ENCODE measurements around the gene SMIM12.

DNA sequence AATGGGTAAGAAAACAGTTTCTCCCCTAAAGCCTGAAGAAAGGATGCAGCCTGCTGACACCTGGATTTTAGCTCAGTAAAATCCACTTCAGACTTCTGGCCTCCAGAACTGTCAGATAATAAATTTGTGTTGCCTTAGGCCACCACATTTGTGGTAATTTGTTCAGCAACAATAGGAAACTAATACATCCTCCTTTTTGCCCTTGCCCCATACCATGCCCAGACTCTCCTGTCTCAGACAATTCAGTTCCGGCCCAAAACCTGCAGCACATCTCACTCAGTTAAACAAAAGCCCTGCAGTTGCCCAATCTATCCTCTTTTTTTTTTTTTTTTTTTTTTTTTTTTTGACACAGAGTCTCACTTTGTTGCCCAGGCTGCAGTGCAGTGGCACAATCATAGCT is 25.8 kb downstream of the SMIM12 start:
- TF ChIP-seq, protein P1, sequence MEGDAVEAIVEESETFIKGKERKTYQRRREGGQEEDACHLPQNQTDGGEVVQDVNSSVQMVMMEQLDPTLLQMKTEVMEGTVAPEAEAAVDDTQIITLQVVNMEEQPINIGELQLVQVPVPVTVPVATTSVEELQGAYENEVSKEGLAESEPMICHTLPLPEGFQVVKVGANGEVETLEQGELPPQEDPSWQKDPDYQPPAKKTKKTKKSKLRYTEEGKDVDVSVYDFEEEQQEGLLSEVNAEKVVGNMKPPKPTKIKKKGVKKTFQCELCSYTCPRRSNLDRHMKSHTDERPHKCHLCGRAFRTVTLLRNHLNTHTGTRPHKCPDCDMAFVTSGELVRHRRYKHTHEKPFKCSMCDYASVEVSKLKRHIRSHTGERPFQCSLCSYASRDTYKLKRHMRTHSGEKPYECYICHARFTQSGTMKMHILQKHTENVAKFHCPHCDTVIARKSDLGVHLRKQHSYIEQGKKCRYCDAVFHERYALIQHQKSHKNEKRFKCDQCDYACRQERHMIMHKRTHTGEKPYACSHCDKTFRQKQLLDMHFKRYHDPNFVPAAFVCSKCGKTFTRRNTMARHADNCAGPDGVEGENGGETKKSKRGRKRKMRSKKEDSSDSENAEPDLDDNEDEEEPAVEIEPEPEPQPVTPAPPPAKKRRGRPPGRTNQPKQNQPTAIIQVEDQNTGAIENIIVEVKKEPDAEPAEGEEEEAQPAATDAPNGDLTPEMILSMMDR (IDR thresholded peaks at IDR 0.05; ENCODE audit: insufficient read depth, low read length, poor library complexity, severe bottlenecking), result no peak
- TF ChIP-seq EZH2phosphoT487 (conservative IDR thresholded peaks at IDR 0.05; ENCODE audit: low read length), result no peak
